ENCODE data around the gene INPP5F. TPM values are rescaled to one million over a fixed set of nuclear protein-coding genes. Genes with fewer than 3 reads are reported as not detected.

The INPP5F gene
- total and polyA plus RNA-seq, 9 of the 15 experiments (the other 6 are each of a cell fraction or from before 2014, with no cell fraction given): 1.6 to 7.3 (median 6.0) TPM

GRCh38 chr10:119725828-119726675, at the start of gene INPP5F (continued):
- no peak for TF ChIP-seq POU5F1 (IDR thresholded peaks at IDR 0.05; ENCODE audit: borderline replicate concordance, low read depth, low read length, partially characterized antibody)
- no peak for TF ChIP-seq STAT5B (CRISPR knock-in tag; IDR thresholded peaks at IDR 0.05)
- TF ChIP-seq POLR3A (IDR thresholded peaks at IDR 0.05; ENCODE audit: borderline replicate concordance, extremely low read depth, insufficient read depth, insufficient read length): no peak
- TF ChIP-seq ZNF695 (CRISPR knock-in tag; IDR thresholded peaks at IDR 0.05): no peak
- no peak for TF ChIP-seq NFXL1 (CRISPR knock-in tag; IDR thresholded peaks at IDR 0.05)
- peak; percentile 58 for TF ChIP-seq POLR2G (IDR thresholded peaks at IDR 0.05; ENCODE audit: low read depth, low read length)
- TF ChIP-seq GABPA (tag; conservative IDR thresholded peaks at IDR 0.05; ENCODE audit: low read depth): peak; percentile 73; the same call in 1 of the 2 replicates
- no peak for TF ChIP-seq EP300 (IDR thresholded peaks at IDR 0.05; ENCODE audit: low read length)
- TF ChIP-seq ZNF318 (IDR thresholded peaks at IDR 0.05; ENCODE audit: borderline replicate concordance in 1 of 2, low read depth in 1 of 2): no peak
- TF ChIP-seq NCOA4 (IDR thresholded peaks at IDR 0.05; ENCODE audit: partially characterized antibody): no peak
- TF ChIP-seq ZNF57 (CRISPR knock-in tag; IDR thresholded peaks at IDR 0.05): no peak
- no peak for TF ChIP-seq CREB1 (IDR thresholded peaks at IDR 0.05)
- TF ChIP-seq CREB1 (CRISPR knock-in tag; IDR thresholded peaks at IDR 0.05): 0 out of 2 replicates have a peak, but pooled peaks have one; percentile 30
- TF ChIP-seq DLX4 (CRISPR knock-in tag; IDR thresholded peaks at IDR 0.05): no peak
- no peak for TF ChIP-seq MAFK (IDR thresholded peaks at IDR 0.05; ENCODE audit: low read length)

Data from K562 (cell line).